GM21717 (cell line): ENCODE results near the gene TBC1D2B.
A peak's percentile ranks its signal among the peaks of the same experiment; 100 is the strongest.

Source experiments
- ATAC-seq: cut with Tn5 transposase; IDR thresholded peaks from one replicate; pipeline ENCODE4 v1.9.1; 2021; ENCODE audit warnings: mild to moderate bottlenecking, moderate library complexity; ENCODE audit not compliant: unreplicated experiment

TBC1D2B gene

DNA sequence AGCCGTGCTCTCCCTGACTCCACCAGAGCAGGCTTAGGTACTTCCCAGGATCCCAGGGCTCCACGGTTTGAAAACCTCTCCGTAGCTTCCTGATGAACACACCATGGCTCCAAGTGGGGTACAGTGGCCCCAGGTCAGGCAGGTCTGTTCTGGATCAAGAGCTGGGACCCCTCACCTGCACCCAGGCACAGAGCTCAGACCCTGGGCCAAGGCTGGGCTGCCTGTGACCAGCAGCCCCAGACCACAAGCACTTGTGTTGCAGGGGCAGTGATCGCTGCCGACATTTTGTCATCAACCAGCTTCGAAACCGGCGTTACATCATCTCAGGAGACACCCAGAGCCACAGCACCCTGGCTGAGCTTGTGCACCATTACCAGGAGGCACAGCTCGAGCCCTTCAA lies 20.2 kb upstream of the TBC1D2B start:
- no peak for ATAC-seq

- ATAC-seq = no peak
These were observed 15.9 kb upstream of the TBC1D2B start for GRCh38 chr15:78093242-78094020.

- no peak for ATAC-seq
These were observed 14.9 kb upstream of the TBC1D2B start, which contains the start of gene SH2D7 for GRCh38 chr15:78092261-78093041. Gene SH2D7 (plus strand): TSS chr15:78092561. CDS start chr15:78092585, 24 bp downstream.

DNA sequence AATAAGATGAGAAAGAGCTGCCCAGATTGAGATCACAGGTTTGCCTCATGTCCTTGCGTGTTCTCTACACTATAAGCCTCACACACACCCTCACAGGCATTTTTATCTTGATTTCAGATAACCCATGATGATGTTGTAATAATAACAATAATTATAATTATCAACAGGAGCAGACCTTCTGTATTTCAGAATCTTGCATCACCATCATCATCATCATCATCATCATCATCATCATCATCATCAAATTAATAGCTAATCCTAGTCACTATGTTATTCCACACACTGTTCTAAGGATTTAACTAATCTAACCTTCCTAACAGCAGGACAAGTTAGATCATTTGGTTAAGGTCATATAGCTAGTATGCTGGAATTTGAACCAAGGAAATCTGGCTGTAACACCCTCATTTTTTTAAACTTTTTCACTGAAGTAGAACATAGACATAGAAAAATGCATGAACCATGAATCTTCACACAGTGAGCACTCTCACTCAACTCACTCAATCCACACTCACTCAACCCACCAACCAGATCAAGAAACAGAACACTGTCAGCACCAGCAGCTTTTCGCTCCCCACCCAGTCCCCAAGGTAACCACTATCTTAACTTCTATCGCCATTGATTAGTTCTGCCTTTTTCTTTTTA lies 13.0 kb upstream of the TBC1D2B start:
- no peak for ATAC-seq

DNA sequence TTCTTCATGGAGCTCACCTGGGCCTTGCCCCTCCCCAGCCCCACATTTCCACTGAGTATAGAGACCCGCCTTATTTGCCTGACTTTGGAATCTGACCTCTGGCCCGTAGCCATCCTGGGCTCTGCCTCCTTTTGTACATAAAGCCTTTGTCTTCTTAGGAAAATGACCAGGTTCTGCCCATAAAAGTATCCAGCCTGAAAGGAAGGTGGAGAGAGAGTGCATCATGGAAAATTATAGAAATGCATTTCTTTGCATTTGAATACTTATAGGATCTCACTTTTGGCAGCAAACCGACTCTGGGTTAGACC lies 11.2 kb upstream of the TBC1D2B start:
- no peak for ATAC-seq

GRCh38 chr15:78087951-78088772 lies 10.7 kb upstream of the TBC1D2B start:
- ATAC-seq = peak; percentile 72

DNA sequence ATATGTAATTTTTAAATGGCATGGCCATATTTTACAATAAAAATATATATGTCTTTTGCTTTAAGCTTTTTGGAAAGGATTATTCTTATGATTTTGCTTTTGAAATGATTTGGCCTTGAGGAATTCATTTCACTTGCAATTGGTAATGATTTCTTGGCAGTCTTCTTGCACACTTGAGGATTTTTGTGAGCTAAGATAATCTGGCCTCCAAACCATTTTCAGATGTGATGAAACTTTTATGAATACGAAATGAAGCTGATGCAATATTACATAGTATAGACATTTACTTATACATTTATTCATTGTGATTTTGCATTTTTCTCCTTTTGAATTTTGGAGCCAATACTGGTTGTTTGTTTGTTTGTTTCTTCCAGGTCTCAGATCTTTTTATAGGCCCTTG lies 8.4 kb upstream of the TBC1D2B start:
- ATAC-seq = no peak

DNA sequence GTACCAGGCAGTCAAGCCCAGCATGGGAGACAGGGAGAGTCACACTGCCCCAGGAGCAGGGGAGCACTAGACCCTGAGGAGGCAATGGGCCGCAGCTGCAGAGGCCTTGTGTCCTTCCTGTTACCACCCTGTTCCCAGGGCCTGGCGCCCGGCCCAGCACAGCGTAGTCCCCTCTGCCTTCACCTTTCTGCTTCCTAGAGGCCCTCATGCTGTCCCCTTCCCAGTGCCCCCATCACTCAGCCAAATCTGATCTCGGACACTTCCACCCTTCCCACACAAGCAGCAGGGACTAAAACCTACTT lies 6.9 kb upstream of the TBC1D2B start:
- ATAC-seq = no peak

DNA sequence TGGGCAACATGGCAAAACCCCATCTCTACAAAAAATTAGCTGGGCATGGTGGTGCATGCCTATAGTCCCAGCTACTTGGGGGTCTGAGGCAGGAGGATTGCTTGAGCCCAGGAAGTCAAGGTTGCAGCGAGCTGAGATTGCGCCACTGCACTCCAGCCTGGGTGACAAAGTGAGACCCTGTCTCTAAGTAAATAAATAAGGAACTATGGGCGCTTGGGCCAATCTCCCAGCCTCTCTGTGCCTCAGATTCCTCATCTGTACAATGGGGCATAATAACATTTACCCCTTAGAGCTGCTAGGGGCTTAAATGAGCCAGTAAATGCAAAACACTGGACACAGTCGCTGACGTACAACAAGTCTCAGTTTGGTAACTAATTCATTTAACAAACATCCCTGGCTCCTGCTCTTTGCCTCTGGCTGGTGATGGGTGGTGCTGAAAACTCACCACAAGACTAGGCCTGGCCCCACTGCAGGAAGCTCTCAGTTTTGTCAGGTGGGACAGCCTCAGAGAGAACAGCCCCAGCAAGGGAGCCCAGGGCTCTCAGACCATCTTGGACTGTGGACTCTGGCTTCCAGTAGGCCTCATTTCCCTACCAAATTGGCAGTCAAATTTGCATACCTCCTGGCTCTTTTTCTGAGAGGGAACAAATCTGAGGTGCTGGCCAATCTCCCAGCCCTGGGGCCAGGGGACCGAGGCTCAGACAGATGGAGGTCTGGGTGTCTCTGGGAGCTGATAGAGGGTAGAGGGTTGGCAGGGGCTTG lies 6.4 kb upstream of the TBC1D2B start:
- ATAC-seq = no peak

GRCh38 chr15:78083186-78083585 lies 5.7 kb upstream of the TBC1D2B start:
- no peak for ATAC-seq

GRCh38 chr15:78082743-78083110 lies 5.2 kb upstream of the TBC1D2B start:
- no peak for ATAC-seq

- ATAC-seq = no peak
These were observed 4.7 kb upstream of the TBC1D2B start for GRCh38 chr15:78082106-78082742.

- ATAC-seq = no peak
These were observed 2.6 kb upstream of the TBC1D2B start for GRCh38 chr15:78080088-78080460.

DNA sequence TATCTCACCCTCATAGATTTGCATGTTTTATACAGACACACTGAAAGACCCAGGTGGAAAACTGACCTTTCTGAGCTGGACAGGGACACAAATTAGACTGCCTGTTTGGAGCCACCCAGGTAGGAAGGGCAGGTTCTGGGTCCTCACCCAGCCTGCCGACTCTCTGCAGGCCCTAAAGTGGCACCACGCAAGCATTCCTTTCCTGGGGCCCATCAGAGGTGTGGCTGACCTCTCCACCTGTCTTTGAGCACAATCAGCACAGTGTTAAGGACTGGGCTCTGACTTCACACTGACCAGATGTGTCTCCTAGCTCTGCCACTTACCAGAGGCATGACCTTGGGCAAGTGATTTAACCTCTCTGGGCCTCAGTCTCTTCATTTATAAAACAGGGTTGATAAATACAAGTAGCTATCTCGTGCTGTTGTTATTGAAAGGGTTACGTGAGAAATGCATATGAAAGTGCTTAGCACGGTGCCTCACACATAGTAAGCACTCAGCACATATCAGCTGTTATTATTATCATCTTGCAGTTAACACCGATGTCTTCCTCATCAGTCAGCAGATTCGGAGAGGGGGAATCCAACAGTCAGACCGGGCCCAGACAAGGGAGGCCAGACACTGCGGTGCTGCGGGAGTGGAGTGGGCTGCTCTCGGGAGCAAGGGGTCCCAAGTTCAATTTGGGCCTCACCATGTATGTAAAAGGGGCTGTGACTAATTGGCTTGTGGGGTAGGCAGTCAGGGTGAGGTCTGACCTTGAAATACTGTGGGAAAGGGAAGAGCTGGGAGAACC lies 2.0 kb upstream of the TBC1D2B start:
- no peak for ATAC-seq

GRCh38 chr15:78077871-78078210 lies 330 bp upstream of the TBC1D2B start:
- no peak for ATAC-seq

DNA sequence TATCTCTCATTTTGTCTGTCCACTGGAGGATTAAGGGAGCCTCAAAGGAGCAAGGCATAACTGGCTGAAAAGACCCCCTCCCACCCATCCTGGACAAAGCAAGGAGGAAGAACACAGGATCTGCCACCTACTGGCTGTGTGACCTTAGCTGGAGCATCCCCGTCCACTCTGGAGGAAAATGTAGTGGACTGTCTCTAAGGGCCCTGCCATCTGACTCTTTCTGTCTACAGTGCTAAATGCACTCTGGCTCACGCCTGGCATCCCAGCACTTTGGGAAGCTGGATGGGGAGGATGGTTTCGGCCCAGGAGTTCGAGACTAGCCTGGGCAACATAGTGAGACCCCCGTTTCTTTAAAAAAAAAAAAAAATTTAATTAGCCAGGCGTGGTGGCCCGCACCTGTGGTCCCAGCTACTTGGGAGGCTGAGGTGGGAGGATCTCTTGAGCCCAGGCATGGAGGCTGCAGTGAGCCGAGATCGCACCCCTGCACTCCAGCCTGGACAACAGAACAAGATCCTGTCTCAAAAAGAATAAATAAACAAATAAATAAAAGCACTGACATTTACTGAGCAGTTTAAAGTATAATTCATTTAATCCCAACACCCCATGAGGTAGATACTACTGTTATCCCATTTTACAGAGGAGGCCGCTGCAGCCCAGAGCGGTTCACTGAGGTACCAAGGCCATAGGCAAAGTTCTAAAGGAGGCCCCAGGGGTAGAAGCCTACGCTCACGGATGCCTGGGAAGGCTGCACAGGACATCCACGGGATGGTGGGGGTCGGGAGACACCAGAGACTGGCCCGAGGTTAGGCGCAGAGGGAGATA lies 1.1 kb downstream of the TBC1D2B start:
- ATAC-seq = no peak

DNA sequence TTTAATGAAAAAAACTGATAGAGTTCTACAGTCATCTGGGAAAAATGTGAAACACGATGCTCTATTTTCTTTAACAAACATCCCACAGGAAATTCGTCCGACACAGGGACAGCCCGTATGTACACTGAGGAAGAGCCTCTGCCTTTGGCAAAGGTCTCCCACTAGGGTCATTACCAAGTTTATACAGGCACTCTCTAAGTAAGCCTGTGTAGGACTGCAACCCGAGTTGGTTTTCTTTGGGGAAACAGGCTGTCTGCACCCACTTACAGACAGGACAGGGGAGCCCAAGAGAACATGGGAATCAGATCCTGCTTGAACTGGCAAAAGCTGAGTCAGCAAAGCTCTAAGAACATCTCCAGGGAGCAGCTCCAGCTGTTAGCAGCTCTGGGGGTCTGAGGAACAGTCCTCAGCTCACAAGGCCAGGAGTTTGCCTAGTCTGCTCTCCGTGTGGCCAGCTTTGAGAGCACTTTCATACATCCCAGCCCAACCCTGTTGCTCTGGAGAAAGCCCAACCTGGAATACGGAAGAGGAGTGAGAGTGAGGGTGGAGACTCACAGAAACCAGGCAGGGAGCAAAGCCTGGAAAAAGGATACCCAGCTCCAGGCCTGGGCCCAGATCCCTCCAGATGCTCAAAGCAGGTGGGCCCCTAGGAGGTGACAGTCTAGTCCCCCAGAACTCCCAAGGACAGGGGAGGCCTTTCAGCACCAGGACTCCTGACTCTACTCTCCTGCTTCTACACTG lies 1.9 kb downstream of the TBC1D2B start:
- no peak for ATAC-seq
